CD4-positive, alpha-beta T cell treated with Interleukin-2 at 100 ng/mL for 4 hours (primary cell): ENCODE results near the gene DHRS12.
"Not testable (repeated sequence)": the region's sequence is repeated elsewhere in the genome, so short reads cannot be mapped to it uniquely, and the experiment has no call there.

Experiments used
- DNase-seq: peaks from one replicate; pipeline ENCODE4 v3.0.0-alpha.2; 2020; ENCODE audit warnings: low spot score

Gene DHRS12

DNA sequence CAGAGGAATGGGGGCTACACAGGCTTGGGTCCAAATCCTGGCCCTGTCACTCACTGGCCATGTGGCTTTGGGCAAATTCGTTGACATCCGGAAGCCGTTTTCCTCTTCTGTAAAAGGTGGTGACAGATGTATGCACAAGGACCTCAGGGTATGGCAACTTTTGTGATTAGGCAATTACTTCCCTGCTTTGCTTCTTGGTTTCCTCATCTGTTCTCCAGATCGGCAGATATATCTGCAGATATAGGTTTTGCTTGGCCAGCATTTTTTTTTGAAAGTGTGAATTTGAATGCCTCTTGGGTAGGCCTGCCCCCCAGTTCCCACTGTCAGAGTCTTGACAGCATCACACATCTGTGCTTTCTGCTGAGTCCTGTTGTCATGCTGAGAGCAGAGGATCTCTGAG is 23.3 kb upstream of the DHRS12 start:
- no peak for DNase-seq

DNA sequence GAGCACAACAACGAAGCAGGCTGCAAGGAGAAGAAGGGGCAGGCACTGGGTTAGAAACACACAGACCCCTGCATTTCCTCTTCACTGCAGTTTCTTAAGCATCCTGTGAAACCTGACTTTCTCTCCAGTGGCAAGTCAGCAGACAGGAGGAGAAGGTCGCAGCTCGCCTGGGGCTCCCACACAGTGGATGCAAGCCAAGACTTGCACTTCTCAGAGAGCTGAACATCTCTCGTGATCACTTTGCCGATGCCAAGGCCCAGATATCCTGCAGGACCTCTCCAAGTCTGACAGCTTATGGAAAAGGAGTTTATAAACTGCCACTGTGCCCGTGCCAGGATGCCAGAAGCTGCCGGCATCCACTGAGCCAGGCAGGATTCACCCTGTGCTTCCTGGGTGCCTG is 22.6 kb upstream of the DHRS12 start:
- DNase-seq: no peak

DNA sequence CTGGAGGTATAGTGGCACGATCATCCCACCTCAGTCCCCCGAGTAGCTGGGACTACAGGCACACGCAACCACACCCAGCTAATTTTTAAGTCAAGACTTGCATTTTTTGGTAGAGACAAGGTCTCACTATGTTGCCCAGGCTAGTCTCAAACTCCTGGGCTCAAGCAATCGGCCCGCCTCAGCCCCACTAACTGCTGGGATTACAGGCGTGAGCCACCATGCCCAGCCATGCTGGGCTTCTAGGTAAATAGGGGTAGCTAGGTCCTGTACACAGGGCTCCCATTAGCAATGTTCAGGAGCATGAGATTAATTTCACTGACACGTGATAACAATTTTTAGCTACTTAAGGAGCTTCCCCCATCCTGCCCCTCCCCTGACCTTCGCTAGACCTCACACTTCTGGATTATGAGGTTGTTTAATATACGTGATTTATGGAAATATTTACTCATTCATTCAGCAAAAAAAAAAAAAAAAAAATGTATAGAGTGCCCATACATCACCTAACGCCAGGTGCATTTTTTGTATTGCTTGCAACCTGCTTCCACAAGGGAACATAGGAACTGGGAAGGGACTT is 21.8 kb upstream of the DHRS12 start:
- no peak for DNase-seq

DNA sequence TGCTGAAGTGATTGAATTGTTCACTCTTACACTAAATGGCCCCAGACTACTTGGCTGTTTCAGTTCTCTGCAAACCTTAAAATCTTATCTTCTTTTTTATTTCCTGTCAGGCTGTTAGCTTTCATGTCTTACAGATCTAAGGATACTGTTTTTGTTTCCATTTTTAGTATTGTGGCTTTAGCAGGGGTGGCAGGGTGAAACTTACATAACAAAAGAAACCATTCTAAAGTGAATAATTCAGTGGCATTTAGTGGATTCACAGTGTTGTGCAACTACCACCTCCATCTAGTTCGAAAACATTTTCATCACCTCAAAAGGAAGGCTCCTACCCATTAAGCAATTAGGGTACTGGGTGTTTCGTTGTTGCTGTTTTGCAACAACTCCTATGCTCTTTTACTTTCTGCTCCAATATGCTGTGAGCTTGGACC is 21.2 kb upstream of the DHRS12 start:
- DNase-seq: peak; percentile 70

DNA sequence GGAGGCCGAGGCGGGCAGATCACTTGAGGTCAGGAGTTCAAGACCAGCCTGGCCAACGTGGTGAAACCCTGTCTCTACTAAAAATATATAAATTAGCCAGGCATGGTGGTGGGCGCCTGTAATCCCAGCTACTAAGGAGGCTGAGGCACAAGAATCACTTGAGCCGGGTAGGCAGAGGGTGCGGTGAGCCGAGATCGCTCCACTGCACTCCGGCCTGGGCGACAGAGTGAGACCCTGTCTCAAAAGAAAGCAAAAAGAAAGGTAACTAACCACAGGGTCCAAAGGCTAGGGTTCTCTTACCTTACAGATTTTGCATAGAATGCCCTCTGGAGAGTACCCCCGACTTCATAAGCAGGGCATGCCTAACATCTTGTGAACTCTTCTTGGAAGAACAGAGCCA is 20.7 kb upstream of the DHRS12 start:
- not testable (repeated sequence) for DNase-seq

DNA sequence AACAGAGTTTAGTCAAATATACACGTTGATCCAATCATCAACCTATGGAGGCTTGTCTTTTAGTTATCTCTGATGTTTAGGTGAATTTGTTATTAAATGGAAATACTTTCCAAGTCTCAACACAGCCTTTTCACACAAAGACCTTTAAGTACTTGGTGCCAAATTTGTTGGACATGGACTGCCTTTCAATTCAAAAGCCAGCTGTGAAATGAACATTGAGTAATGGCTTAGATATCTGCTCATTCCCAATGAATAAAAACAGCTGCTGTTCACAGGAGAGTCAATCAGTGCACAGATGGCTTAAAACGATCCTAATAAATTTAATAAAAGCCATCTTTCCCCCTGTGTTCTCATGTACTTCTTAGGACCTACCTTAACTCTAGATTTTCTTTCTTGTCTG is 19.9 kb upstream of the DHRS12 start:
- DNase-seq: no peak

DNA sequence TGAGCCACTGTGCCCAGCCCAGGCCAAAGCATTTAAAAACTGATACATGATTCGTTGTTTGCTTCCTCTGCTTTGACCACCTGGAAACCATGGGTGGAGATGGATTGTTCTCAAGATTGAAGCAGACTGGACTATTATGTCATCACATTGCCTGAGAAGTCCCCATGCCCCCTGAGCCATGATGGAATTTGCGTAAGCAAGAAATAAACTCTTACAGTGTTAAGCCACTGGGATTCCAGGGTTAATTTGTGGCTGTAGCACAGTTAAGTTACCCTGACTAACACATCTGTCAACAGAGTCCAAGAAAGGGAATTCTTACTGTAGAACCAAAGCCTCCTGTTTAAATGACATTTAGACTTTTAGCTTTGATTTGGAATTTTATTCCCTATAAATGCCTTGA is 19.4 kb upstream of the DHRS12 start:
- DNase-seq: no peak

DNA sequence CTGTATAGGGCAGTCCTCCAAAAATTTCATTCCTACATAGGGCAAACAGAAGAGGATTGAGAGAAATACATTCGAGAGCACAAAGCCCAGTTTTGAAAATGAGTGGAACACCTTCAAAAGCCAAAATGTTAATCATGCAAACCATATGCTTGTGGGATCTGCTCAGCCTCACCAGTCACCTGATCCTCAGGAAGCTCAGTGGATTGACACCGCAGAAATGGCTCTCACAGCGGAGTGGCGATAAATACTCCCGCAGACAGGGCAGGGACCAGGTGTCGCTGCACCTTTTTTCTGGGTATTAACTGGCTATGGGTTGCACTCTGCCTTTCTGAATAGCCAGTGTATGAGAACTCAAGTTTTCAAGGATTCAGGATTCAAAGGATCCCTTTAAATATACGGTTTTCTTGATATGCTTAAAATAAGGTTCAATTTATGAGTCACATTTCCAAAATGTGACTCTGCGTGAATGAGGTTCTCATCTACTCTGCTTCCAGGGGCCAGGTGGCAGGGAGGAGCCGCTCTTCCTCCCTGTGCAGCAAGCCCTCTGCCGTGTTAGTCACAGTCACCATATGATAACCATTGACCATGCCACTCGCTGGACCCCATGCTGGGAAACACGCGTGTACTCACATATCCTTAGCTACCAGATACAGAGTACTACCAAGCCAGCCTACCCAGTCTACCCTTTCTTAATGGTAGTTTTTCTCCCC is 18.3 kb upstream of the DHRS12 start:
- peak; percentile 39 for DNase-seq

DNA sequence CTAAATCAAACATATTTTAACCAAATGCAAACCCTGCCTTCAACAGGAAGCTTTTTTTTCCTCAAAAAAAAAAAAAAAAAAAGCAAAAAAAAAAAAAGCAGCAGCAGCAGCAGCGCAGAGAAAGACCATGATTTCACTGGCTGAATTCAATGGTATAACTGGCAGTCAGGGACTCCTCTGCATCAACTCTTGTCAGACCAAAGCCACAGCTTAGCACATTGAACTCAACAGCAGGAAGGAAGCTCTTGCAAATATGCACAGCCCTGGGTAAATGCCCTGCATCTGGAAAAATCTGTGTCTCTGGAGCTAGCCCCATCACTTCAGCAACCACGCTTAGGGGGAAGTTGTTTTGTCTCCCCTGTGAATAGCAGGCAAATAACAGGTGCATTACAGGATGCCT is 17.6 kb upstream of the DHRS12 start:
- DNase-seq: peak; percentile 52

DNA sequence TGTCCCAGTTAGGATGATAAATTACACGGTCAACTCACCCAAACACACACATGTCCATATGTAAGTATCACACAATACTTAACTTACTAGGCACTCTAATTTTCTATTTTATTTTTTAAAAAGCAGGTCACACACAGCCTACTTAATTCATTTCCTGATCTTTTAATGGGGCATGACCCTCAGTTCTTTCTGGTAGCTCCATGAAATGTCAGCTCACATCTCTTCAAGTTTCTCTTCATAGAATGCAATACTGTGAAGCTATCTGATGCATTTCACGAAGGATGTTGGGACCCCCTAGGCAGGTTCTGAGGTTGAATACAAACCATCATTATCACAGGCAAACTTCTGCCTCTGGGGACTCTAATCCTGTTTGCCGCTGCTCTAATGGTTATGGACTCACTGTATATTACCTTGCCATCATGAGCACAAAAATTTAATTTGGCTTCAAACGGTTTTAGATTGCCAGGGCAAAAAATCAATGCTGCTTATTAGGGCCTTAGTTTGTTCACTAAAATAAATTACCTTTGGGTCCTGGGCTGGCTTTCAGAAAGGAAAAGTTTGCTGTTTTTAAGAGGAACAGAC is 16.1 kb upstream of the DHRS12 start:
- no peak for DNase-seq

DNA sequence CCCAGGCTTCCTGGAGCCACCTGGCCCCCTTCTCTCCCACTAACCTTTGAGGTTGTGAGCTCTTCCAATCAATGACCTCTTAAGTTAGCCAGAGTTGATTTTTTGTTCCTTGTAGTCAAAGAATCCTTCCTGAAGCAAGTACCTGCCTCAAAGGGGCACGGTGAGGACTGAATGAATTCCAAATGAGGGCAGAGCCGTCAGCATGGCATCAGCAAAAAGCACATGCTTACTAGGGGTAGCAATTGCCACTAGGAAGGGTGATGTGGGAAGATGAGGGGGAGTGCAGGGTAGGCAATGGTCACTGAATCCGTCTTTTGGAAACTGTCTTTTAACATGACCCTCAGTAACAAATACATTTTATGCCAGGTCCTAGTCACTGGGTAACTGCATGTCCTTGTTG is 15.6 kb upstream of the DHRS12 start:
- no peak for DNase-seq

DNA sequence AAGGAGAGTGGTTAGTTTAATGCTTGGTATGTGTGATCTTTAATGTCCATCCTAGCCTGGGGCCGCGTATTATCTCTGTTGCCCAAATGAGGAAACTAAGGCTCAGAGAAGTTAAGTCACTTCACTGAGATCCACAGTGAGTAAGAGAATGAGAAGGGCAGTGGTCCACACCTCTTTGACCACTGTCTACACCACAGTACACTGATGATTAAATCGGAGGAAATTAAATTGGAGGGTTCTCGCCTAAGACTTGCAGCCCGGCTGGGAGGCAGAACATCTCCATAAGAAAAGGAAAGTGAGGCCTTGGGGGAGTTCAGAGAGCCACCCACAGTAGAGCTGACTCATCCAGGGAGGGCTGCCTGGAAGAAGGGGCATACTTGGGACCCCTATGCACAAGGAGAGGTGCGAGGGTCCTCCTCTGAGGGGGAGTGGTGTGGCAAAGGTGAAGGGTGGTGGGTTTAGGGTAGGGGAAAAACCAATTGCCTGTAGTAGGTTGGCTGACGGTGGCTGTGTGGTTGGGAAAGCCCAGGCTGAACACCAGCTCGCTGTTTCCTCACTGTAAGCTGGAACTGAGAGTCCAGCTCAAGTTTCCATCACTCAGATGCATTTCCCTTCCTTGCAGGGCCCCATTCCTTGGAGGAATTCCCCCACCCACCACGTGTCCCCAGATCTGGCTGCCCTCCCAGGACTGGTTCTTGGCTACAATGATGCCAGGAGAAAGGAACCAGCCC is 15.0 kb upstream of the DHRS12 start:
- peak; percentile 29 for DNase-seq

DNA sequence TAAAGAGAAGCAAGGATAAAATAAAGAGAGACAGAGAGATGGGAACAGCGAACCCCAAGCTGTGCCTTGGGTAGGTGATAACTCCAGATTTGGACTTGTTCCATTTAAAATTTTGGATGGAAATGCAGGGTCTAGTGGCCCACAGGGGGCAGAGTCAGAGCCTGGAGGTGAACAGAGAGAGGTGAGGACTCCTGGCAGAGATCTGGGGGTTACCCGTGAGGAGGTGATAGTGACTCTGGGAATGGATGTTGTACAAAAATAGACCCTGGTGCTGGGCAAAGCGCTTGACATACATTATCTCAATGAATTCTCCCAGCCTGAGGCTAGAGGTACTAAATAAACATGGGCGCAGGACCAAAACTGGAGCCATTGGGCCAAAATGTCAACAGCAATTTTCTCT is 14.3 kb upstream of the DHRS12 start:
- DNase-seq: no peak

DNA sequence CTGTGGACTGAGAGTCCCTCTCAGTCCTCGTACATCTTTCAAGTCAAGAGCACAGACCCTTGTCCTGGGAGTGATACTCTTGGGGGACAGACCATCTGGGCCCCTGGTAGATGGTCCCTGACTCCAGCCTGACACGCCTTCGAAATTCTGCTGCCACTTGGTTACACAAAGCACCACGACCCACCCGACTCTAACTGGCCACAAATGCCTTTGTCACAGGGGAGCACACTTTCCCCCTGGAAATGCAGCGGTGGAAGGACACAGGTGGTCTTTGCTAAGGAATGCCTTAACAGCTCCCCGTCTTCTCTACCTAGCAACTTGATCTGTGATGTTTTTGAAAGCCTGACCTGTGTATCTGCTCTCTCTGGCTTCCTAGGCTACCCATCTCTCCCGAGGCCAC is 13.8 kb upstream of the DHRS12 start:
- DNase-seq: no peak

DNA sequence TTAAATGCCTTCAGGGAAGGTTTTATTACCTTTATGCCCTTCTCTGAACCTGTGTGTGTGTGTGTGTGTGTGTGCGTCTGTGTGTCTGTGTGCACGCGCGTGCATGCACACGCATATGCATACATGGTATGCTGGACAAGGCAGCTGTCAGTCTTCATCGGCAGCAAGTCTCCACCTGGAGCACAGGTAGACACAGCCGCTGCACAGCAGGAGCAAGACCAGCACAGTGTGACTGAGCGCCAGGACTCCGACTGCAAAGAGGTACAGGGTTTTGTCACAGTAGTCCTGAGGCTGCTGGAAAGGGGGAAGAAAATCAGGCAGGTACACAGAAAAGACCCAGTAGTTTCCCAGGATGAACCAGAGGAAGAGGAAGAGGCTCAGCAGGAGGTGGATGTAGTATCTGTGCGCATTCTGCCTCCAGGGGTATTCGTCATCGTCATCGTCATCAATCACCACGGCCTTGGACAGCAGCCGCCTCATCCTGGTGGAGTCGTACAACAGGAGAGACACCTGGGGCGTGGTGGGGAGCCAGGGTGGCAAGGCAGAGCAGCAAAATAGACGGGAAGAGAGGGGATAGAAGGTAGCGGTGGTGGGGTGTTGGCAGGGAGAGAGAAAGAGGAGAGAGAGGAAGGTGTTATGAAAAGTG is 12.8 kb upstream of the DHRS12 start:
- no peak for DNase-seq

DNA sequence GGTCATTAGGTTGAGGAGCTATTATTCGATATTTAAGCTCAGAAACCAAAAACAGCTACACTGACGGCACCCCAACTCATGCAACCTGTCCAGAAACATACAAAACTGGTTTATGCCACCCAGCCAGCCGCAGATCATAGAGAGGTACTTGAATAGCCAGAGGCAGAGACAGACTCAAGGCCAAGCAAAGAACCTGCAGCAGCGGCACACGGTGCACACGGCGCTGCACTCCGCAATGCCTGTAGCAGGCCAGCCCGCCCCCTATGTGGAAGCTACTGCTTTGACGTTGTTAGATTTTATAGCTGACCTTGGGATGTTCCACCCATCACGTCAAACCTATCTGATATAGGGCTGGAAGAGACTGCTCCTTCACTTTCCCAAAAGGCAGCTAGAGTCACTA is 11.9 kb upstream of the DHRS12 start:
- DNase-seq: no peak

DNA sequence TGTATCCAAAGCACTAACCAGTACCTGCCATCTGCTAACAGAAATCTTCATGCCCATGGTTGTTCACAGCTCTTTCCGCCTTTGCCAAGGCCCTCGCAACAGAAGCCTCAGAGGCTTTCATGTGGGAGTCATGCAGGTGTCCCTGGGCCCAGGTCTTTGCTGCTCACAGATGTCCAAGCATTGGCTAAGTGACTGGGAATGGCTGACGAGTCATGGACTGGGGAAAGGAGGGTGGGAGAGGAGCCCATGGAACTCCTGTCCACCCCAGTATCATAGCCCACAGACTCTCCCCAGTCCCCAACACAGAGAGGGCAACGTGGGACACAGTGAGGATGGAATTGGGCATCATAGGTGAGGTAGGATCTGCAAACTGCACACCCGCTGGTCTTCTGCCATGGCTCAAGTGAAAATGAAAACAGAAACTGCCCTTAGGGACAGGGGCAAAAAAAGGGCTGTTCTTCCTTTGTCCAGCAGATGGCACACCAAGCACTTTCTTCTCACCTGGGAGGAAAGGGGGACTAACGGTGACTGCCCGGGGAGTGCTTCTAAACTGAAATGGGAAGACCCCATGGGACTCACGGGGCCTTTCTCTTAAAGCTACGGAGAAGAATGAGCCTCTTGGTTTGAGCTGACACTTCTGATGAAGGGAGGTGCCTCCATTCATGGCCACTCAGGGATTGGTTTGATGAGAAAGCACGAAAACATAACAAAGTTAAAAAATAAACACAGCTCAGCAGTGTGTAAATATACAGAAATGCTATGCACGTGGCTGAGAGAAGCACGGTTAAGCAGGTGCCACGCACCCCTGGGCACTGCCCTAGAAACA is 11.1 kb upstream of the DHRS12 start:
- peak; percentile 84 for DNase-seq

DNA sequence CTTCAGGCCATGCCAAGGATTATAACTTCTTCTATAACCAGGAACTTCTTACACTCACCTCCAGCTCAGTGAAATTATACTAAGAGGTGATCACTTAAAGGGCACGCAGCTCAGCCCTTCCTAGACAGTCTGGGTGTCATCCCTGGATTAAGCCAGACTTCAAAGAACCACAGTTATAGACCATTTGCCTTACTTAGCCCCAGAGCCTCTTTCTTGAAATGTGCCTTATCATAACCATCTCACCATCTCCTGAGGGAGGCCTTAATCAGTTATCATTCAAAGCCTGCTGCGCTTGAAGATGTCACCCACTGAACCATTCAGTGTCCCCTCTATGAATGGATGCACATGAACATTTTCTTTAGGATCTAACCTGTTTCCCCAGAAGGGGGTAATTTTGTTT is 10.1 kb upstream of the DHRS12 start:
- DNase-seq: no peak

DNA sequence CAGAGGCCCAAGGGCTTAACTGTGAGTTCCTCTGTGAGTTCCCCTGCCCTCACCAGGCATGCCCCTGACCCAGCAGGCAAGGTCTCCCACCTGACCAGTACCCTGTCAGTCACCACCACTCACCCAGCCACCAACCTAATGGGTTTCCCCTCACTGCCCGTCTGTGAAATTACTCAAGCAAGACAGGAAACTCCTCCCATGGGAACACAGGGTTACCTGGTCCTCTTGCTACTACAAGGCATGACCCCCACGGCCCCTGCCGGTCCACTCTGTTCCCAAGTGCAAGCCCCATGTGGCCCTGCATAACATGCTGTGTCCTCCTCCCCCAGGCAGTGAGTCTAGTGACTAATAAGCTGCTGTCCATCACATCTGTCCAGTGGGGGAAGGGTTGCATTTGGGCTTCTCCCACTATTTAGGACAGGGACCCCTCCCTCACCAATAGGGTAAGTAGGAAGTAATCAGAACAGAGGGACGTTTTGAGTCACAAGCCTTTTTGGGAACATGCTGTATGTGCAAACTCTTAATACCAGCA is 8.0 kb upstream of the DHRS12 start:
- no peak for DNase-seq

DNA sequence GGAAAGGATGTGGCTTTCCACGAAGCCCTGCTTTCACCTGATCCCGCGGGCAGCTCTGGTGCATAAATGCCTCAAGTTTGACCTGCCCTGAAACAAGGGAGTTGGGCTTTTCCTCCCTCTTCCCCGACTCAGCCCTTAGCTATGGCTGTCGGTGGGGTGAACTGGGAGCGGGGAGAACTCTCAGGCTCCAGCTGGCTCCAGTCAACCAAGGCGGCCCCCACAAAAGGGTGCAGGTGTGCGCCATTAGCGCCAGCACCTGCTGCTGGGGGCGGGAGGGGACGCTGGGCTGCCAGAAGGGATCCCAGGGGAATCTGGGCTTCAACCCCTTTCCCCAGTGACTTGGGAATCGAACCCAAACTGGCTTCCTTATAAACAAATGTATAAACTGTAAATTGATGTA is 7.1 kb upstream of the DHRS12 start:
- DNase-seq: no peak

DNA sequence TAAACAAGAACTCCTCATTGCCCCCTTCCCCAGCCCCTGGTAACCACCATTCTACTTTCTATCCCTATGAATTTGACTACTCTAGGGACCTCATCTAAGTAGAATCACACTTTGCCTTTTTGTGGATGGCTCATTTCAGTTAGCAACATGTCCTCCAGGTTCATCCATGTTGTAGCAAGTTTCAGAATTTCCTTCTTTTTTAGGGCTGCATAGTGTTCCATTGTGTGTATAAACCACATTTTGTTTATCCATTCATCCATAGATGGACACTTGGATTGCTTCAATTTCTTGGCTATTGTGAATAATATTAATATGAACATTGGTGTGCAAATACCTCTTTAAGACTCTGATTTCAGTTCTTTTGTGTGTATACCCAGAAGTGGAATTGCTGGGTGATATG is 4.8 kb upstream of the DHRS12 start:
- no peak for DNase-seq

DNA sequence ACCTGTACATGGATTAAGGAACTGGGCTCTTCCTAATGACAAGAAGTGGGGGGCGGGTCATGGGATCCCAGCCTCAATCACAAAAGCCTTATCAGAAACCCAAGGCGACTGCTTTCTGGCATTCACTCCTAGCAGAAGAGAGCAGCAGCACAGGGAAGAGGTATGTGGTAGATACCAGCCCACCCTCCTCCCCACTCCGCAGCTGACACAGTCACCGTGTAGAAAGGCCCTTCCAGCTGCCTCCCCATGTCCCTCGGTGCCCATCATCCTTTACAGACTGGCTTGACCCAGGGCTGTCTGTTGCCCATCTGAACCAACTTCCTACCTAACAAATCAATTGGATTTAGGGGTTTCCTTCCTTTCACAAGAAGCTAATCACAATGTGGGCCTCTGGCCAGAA is 3.1 kb upstream of the DHRS12 start:
- no peak for DNase-seq
